ENCODE measurements around the gene PHPT1.

PHPT1 gene

DNA sequence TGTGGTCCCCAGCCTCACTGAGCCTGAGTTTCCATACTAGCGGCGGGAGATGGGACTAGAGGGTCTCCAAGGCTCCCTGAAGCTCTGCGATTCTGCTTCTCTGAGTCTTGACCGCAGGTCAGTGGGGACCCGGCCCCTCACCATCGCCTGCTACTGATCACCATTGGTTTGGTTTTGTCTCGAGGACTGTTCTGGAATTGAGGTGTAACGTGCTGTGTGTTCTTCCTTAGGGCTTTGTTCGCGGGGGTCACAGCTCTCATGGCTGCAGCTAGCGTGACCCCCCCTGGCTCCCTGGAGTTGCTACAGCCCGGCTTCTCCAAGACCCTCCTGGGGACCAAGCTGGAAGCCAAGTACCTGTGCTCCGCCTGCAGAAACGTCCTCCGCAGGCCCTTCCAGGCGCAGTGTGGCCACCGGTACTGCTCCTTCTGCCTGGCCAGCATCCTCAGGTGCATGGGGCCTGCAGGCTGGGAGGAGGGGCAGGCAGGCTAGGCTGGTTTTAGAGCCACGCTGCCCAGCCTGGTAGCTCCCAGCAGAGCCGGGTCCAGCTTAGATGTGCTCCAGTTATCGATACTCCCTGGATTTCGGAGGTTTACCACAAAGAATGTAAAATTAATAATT is 49.4 kb downstream of the PHPT1 start:
- H3K4me1 ChIP-seq (ENCODE audit: insufficient read depth, poor library complexity, severe bottlenecking), result peaks cover 22% of the 10 kb centered on the region
- H3K9me3 ChIP-seq (ENCODE audit: severe bottlenecking), result no peaks in the 10 kb centered on the region
- TF ChIP-seq, protein P1, sequence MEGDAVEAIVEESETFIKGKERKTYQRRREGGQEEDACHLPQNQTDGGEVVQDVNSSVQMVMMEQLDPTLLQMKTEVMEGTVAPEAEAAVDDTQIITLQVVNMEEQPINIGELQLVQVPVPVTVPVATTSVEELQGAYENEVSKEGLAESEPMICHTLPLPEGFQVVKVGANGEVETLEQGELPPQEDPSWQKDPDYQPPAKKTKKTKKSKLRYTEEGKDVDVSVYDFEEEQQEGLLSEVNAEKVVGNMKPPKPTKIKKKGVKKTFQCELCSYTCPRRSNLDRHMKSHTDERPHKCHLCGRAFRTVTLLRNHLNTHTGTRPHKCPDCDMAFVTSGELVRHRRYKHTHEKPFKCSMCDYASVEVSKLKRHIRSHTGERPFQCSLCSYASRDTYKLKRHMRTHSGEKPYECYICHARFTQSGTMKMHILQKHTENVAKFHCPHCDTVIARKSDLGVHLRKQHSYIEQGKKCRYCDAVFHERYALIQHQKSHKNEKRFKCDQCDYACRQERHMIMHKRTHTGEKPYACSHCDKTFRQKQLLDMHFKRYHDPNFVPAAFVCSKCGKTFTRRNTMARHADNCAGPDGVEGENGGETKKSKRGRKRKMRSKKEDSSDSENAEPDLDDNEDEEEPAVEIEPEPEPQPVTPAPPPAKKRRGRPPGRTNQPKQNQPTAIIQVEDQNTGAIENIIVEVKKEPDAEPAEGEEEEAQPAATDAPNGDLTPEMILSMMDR (IDR thresholded peaks at IDR 0.05; ENCODE audit: poor library complexity, severe bottlenecking), result no peak
- H3K27me3 ChIP-seq (ENCODE audit: insufficient read depth, poor library complexity, severe bottlenecking), result no peaks in the 10 kb centered on the region
- H3K4me3 ChIP-seq (ENCODE audit: severe bottlenecking), result no peak overlapping the region
- no peak for DNase-seq (ENCODE audit: low spot score)
- peaks cover 53% of the 10 kb centered on the region for H3K36me3 ChIP-seq (ENCODE audit: low read depth)
- no peak for ATAC-seq (ENCODE audit: low read depth)
- H3K27ac ChIP-seq (ENCODE audit: poor library complexity, severe bottlenecking), result no peak overlapping the region

DNA sequence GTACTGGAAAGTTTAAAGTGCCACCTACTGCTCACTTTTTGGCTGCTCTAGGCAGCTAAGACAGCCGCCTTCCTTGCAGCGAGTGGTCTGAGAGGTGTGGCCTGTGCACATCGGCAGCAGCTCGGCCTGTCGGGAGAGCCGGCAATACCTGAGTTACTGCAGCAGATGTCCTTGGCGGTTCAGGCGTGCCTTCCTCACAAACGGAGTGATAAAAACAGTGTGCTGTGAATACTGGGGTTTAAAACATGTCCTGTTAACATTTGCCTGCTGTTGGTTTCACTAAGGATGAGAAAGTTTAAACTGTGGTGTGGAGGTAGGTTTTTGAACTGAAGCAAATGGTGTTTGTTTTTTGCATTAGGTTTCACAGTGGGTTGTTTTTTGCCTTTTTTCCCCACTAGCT is 50.0 kb downstream of the PHPT1 start:
- peaks cover 59% of the 10 kb centered on the region for H3K36me3 ChIP-seq (ENCODE audit: low read depth)
- H3K9me3 ChIP-seq (ENCODE audit: severe bottlenecking), result no peaks in the 10 kb centered on the region
- H3K4me1 ChIP-seq (ENCODE audit: insufficient read depth, poor library complexity, severe bottlenecking), result peaks cover 22% of the 10 kb centered on the region
- no peak overlapping the region for H3K27ac ChIP-seq (ENCODE audit: poor library complexity, severe bottlenecking)
- no peak for DNase-seq (ENCODE audit: low spot score)
- no peaks in the 10 kb centered on the region for H3K27me3 ChIP-seq (ENCODE audit: insufficient read depth, poor library complexity, severe bottlenecking)
- TF ChIP-seq, protein P1 (IDR thresholded peaks at IDR 0.05; ENCODE audit: poor library complexity, severe bottlenecking), result no peak
- ATAC-seq (ENCODE audit: low read depth), result no peak
- H3K4me3 ChIP-seq (ENCODE audit: severe bottlenecking), result no peak overlapping the region

DNA sequence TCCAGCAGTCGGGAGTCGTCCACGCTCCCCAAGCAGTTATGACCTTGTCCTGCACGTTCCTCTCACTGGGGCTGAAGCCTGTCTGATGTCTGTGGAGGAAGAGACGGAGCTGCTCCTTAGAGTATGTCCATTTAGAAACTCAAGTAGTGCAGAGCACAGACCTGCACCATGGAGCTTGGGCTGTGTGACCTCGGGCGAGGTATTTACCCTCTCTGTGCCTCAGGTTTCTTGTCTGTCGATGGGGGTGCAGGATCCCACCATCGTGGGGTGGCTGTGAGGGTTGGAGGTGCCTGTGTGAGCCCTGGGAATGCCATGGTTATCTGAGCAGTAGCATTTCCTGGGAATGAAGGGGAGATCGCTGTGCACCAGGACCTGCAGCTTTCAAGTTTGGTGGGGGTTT is 51.3 kb downstream of the PHPT1 start:
- H3K9me3 ChIP-seq (ENCODE audit: severe bottlenecking), result no peaks in the 10 kb centered on the region
- no peak for ATAC-seq (ENCODE audit: low read depth)
- H3K27me3 ChIP-seq (ENCODE audit: insufficient read depth, poor library complexity, severe bottlenecking), result no peaks in the 10 kb centered on the region
- H3K27ac ChIP-seq (ENCODE audit: poor library complexity, severe bottlenecking), result peak overlapping the region; percentile 85
- H3K4me1 ChIP-seq (ENCODE audit: insufficient read depth, poor library complexity, severe bottlenecking), result peaks cover 22% of the 10 kb centered on the region
- TF ChIP-seq, protein P1 (IDR thresholded peaks at IDR 0.05; ENCODE audit: poor library complexity, severe bottlenecking), result no peak
- DNase-seq (ENCODE audit: low spot score), result no peak
- no peak overlapping the region for H3K4me3 ChIP-seq (ENCODE audit: severe bottlenecking)
- peaks cover 65% of the 10 kb centered on the region for H3K36me3 ChIP-seq (ENCODE audit: low read depth)
